ENCODE data around the gene RAB7B. TPM values are rescaled to one million over a fixed set of nuclear protein-coding genes. Genes with fewer than 3 reads are reported as not detected.
"Not testable (repeated sequence)": the region's sequence is repeated elsewhere in the genome, so short reads cannot be mapped to it uniquely, and the experiment has no call there.

RAB7B gene
- total and polyA plus RNA-seq, 2 experiments from 2014 or later: 4.5 to 22.6 TPM

- Histone ChIP-seq H3K4me1 (ENCODE audit: insufficient read depth) (peaks cover 24% of the 10 kb centered on the region), H4K20me1 (ENCODE audit: insufficient read depth, poor library complexity, severe bottlenecking) (no peaks in the 10 kb centered on the region), H3K4me2 (peak overlapping the region; percentile 42), H3K27ac (peak overlapping the region; percentile 66), H2AFZ (no peak overlapping the region), H3K4me3 (no peak overlapping the region), H3K36me3 (replicated peaks; ENCODE audit: insufficient read depth, low read depth) (no peaks in the 10 kb centered on the region), H3K79me2 (no peaks in the 10 kb centered on the region), H3K9me2 (replicated peaks; ENCODE audit: insufficient read depth) (no peaks in the 10 kb centered on the region), H3K9me3 (ENCODE audit: low read depth) (no peaks in the 10 kb centered on the region), H3K27me3 (no peaks in the 10 kb centered on the region)
- TF ChIP-seq EZH2phosphoT487 (IDR thresholded peaks at IDR 0.05; ENCODE audit: low read depth, severe bottlenecking, unreplicated experiment) (no peak), EZH2 (IDR thresholded peaks at IDR 0.05; ENCODE audit: borderline replicate concordance) (no peak), CTCF (IDR thresholded peaks at IDR 0.05; ENCODE audit: poor library complexity) (no peak)
- 45% methylated on average over 3 of the region's 3 CpGs for WGBS (ENCODE audit: low lambda C conversion rate, missing lambda C conversion rate)
- DNase-seq (ENCODE audit: low spot score): peak; percentile 80
These were observed 1.7 kb downstream of the RAB7B start for GRCh38 chr1:206001476-206001888.

- WGBS (ENCODE audit: low lambda C conversion rate, missing lambda C conversion rate): 92% methylated on average over 8 of the region's 8 CpGs
- Histone ChIP-seq H3K9me2 (replicated peaks; ENCODE audit: insufficient read depth) (no peaks in the 10 kb centered on the region), H3K79me2 (no peaks in the 10 kb centered on the region), H3K9me3 (ENCODE audit: low read depth) (no peaks in the 10 kb centered on the region), H3K27me3 (no peaks in the 10 kb centered on the region), H4K20me1 (ENCODE audit: insufficient read depth, poor library complexity, severe bottlenecking) (no peaks in the 10 kb centered on the region), H3K4me1 (ENCODE audit: insufficient read depth) (peaks cover 24% of the 10 kb centered on the region), H3K4me3 (no peak overlapping the region), H3K4me2 (no peak overlapping the region), H3K27ac (peak overlapping the region; percentile 67), H3K36me3 (replicated peaks; ENCODE audit: insufficient read depth, low read depth) (no peaks in the 10 kb centered on the region), H2AFZ (no peak overlapping the region)
- DNase-seq (ENCODE audit: low spot score): no peak
- TF ChIP-seq EZH2 (IDR thresholded peaks at IDR 0.05; ENCODE audit: borderline replicate concordance): no peak
These were observed 2.4 kb downstream of the RAB7B start for GRCh38 chr1:206000641-206001339.

GRCh38 chr1:205998457-205999241 lies 4.5 kb downstream of the RAB7B start:
- Histone ChIP-seq H3K4me1 (ENCODE audit: insufficient read depth) (peaks cover 19% of the 10 kb centered on the region), H3K79me2 (no peaks in the 10 kb centered on the region), H3K9me2 (replicated peaks; ENCODE audit: insufficient read depth) (no peaks in the 10 kb centered on the region), H2AFZ (no peak overlapping the region), H3K27me3 (no peaks in the 10 kb centered on the region), H3K4me3 (no peak overlapping the region), H3K9me3 (ENCODE audit: low read depth) (no peaks in the 10 kb centered on the region), H4K20me1 (ENCODE audit: insufficient read depth, poor library complexity, severe bottlenecking) (no peaks in the 10 kb centered on the region), H3K4me2 (no peak overlapping the region), H3K27ac (no peak overlapping the region), H3K36me3 (replicated peaks; ENCODE audit: insufficient read depth, low read depth) (no peaks in the 10 kb centered on the region)
- no peak for DNase-seq (ENCODE audit: low spot score)
- WGBS (ENCODE audit: low lambda C conversion rate, missing lambda C conversion rate): 58% methylated on average over 13 of the region's 13 CpGs
- TF ChIP-seq EZH2 (IDR thresholded peaks at IDR 0.05; ENCODE audit: borderline replicate concordance) (no peak), EZH2phosphoT487 (IDR thresholded peaks at IDR 0.05; ENCODE audit: low read depth, severe bottlenecking, unreplicated experiment) (no peak), CTCF (IDR thresholded peaks at IDR 0.05; ENCODE audit: poor library complexity) (no peak)

GRCh38 chr1:205996641-205997040 lies 6.6 kb downstream of the RAB7B start:
- not testable (repeated sequence) for H3K4me1 ChIP-seq (ENCODE audit: insufficient read depth); H3K4me3 ChIP-seq; H3K36me3 ChIP-seq (replicated peaks; ENCODE audit: insufficient read depth, low read depth); H2AFZ ChIP-seq; H3K27ac ChIP-seq; DNase-seq (ENCODE audit: low spot score); H3K79me2 ChIP-seq; H3K27me3 ChIP-seq; H3K9me3 ChIP-seq (ENCODE audit: low read depth); H4K20me1 ChIP-seq (ENCODE audit: insufficient read depth, poor library complexity, severe bottlenecking); H3K4me2 ChIP-seq; H3K9me2 ChIP-seq (replicated peaks; ENCODE audit: insufficient read depth)
- 100% methylated on average over 1 of the region's 1 CpG for WGBS (ENCODE audit: low lambda C conversion rate, missing lambda C conversion rate)
